Sigmoid colon (tissue), 7 donors: Measurements from ENCODE around the gene THRB. TPM values are rescaled to one million over a fixed set of nuclear protein-coding genes. Genes with fewer than 3 reads are reported as not detected.
A peak's percentile ranks its signal among the peaks of the same experiment; 100 is the strongest.

Source experiments
- DNase-seq: peaks from one replicate; pipeline ENCODE4 v3.0.0-alpha.2; 2019
- H3K27ac ChIP-seq, 4 donors: fragments of 200-600 bp; sonication (generic); one replicate each; pipeline ENCODE4 v1.5.1; 2016 to 2019; ENCODE audit warnings: mild to moderate bottlenecking in 1 of 4
- H3K27me3 ChIP-seq, 3 donors: fragments of 200-600 bp; sonication (generic); one replicate each; pipeline ENCODE4 v1.5.1; 2019; ENCODE audit warnings: mild to moderate bottlenecking in 1 of 3
- H3K36me3 ChIP-seq, 4 donors: fragments of 200-600 bp; sonication (generic); one replicate each; pipeline ENCODE4 v1.5.1; 2016 to 2019
- H3K4me1 ChIP-seq, 4 donors: fragments of 200-600 bp; sonication (generic); one replicate each; pipeline ENCODE4 v1.5.1; 2017 to 2019
- H3K4me3 ChIP-seq, 4 donors: fragments of 200-600 bp; sonication (generic); one replicate each; pipeline ENCODE4 v1.5.1; 2017 to 2019; ENCODE audit warnings: mild to moderate bottlenecking in 2 of 4, moderate library complexity in 1 of 4
- H3K9me3 ChIP-seq, 4 donors: fragments of 200-600 bp in 3 of 4; sonication (generic) in 3 of 4; one replicate each; pipeline versions ENCODE4 v1.5.1 to v1.6.1; 2013 to 2019
- EP300 ChIP-seq, 4 donors: sonication (generic); formaldehyde crosslinking; IDR thresholded peaks; one replicate each; pipeline ENCODE4 v1.6.1; 2017; ENCODE audit warnings: antibody characterized with exemption in 4 of 4
- POLR2A ChIP-seq, 2 donors: fragments of 450-650 bp; IDR thresholded peaks; one replicate each; pipeline ENCODE4 v1.6.1; 2016; ENCODE audit warnings: antibody characterized with exemption in 2 of 2, mild to moderate bottlenecking in 2 of 2, moderate library complexity in 2 of 2
- POLR2AphosphoS5 ChIP-seq, 4 donors: sonication (generic); formaldehyde crosslinking; IDR thresholded peaks; one replicate each; pipeline ENCODE4 v1.6.1; 2017; ENCODE audit warnings: antibody characterized with exemption in 4 of 4
- WGBS, 2 donors: extraction: QIAGEN DNeasy Blood & Tissue Kit; methylation state at CpG; one replicate each; pipeline ENCODE4 v1.1.7; 2013; 5-methylcytosine and 5-hydroxymethylcytosine counted together
- intact Hi-C: fragments of 100-400 bp; cut with DNase I; formaldehyde crosslinking; loops from one replicate; pipeline ENCODE4 v1.15.1; 2023
- polyA plus RNA-seq, 3 donors: library from polyadenylated mRNA; stranded (reverse); fragments of 200-250 nt; gene quantifications; one replicate each; pipeline ENCODE4 v1.2.3, GENCODE V29; 2013
- total RNA-seq, 4 donors: library from RNA; depleted of rRNA; stranded (reverse); fragments of >200 nt; gene quantifications; one replicate each; pipeline ENCODE4 v1.1.0, GENCODE V29; 2016
- TF ChIP-seq, protein P1 (sequence below), 4 experiments: fragments of 450-650 bp in 3 of 4; fragments of 200-600 bp in 1 of 4; IDR thresholded peaks; one replicate each; pipeline ENCODE4 v1.5.1; 2016 to 2019; ENCODE audit warnings: antibody characterized with exemption in 4 of 4, mild to moderate bottlenecking in 3 of 4, moderate library complexity in 2 of 4
- donor health status: healthy with polysubstance abuse.
- donor health status: Bipolar disorder and iron deficiency.
- donor health status: healthy.

THRB gene
- total and polyA plus RNA-seq, 7 donors = 7.2 to 49.5 (median 29.7) TPM

DNA sequence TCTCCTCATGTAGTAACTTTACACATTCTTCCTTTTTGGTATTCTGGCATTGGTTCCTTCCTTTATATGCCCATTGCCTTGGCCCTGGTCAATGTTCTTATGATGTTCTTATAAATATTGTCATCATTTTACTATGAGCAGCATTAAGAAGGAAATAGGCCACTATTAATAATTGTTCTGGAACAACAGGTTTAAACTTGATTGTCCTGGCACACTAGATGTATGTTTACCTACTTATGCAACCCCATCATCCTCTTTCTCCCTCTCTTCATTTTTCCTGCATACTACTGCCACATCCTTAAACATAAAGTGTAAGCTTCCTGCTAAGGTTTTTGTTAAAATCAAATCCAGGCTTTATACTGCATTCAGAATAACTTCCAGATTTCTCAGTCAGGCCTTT is 114.7 kb downstream of the THRB start:
- TF ChIP-seq EP300 (IDR thresholded peaks at IDR 0.05) (no peak), POLR2AphosphoS5 (IDR thresholded peaks at IDR 0.05) (no peak), POLR2A (IDR thresholded peaks at IDR 0.05) (no peak)
- TF ChIP-seq, protein P1, sequence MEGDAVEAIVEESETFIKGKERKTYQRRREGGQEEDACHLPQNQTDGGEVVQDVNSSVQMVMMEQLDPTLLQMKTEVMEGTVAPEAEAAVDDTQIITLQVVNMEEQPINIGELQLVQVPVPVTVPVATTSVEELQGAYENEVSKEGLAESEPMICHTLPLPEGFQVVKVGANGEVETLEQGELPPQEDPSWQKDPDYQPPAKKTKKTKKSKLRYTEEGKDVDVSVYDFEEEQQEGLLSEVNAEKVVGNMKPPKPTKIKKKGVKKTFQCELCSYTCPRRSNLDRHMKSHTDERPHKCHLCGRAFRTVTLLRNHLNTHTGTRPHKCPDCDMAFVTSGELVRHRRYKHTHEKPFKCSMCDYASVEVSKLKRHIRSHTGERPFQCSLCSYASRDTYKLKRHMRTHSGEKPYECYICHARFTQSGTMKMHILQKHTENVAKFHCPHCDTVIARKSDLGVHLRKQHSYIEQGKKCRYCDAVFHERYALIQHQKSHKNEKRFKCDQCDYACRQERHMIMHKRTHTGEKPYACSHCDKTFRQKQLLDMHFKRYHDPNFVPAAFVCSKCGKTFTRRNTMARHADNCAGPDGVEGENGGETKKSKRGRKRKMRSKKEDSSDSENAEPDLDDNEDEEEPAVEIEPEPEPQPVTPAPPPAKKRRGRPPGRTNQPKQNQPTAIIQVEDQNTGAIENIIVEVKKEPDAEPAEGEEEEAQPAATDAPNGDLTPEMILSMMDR (IDR thresholded peaks at IDR 0.05) = no peak
- Histone ChIP-seq H3K4me1 (peaks cover 0 to 66% (median 49%) of the 10 kb centered on the region in 4 donors), H3K9me3 (no peaks in the 10 kb centered on the region), H3K36me3 (no peaks in the 10 kb centered on the region), H3K27me3 (no peaks in the 10 kb centered on the region), H3K4me3 (no peak overlapping the region), H3K27ac (peak overlapping the region in 2 of 4 donors; percentile 21 to 22)
- no peak for DNase-seq
- intact Hi-C loops = loop anchor here (5.0 kb wide), 1 partner anchor 83 kb away; no protein-coding TSS in a partner anchor

DNA sequence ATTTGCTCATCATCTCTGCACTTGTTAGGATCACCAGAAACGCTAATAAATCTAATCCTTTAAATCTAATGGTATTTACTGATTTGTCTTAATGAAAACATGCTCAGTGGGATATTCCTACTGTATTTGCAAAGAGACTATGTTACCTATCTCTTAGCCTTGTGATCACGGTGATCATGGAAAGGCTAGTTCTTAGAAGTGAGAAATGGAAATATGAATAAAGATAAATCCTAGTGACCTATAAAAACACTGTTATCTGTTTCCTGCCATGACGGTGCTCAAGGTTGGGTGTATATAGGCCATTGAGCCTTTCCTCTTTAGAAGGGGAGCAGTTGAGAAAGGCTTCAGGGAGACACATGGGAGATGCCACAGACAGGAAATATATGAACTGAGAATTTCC is 116.3 kb downstream of the THRB start:
- DNase-seq = no peak
- Histone ChIP-seq H3K4me1 (peaks cover 0 to 68% (median 57%) of the 10 kb centered on the region in 4 donors), H3K27ac (peak overlapping the region in 1 of 4 donors; percentile 61), H3K27me3 (no peaks in the 10 kb centered on the region), H3K36me3 (no peaks in the 10 kb centered on the region), H3K9me3 (no peaks in the 10 kb centered on the region), H3K4me3 (no peak overlapping the region)
- WGBS, 2 donors = 68 to 77% methylated on average over 3 of the region's 3 CpGs
- intact Hi-C loops = no loop called here
- TF ChIP-seq POLR2A (IDR thresholded peaks at IDR 0.05) = no peak
- TF ChIP-seq POLR2AphosphoS5 (IDR thresholded peaks at IDR 0.05) = no peak
- TF ChIP-seq EP300 (IDR thresholded peaks at IDR 0.05) = no peak
- TF ChIP-seq, protein P1 (IDR thresholded peaks at IDR 0.05) = no peak

DNA sequence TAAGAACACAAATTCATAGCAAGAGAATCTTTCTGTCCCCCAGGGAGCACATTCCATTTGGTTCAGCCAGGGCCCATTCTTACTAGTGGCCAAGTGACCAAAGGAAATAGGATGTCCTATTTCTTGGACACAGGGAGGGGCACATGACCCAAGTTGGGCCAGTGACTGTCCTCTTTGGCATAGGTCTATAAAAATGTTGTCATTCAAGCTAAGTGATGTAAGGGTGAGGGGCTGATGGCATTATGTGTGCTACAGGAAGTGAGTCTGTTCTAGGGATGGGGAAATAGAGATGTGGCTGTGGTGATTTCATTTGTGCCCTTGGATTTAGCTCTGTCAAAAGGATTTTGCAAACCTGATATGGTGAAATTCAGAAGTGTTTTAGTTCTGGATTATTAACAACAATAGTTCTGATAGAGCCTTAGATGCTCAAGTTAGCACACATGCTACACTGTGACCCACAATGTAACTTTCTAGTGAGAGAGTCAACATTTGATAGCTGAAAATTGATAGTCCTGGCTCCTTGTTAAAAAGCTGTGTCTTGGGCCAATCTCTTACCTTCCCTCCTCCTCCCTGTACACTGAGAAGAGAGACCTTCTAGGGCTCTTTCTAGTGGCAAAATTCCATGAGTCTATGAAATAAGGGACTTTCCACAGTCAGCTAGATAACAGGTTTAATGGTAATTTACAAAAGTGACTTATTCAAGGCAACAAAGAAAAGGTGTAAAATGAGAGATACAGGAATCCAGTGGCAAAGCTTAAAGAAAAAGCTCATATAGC is 117.2 kb downstream of the THRB start:
- H3K4me3 ChIP-seq = no peak overlapping the region
- H3K36me3 ChIP-seq = no peaks in the 10 kb centered on the region
- H3K4me1 ChIP-seq = peaks cover 0 to 75% (median 63%) of the 10 kb centered on the region in 4 donors
- H3K27ac ChIP-seq = peak overlapping the region; percentile 14 to 61 (median 37)
- no peaks in the 10 kb centered on the region for H3K9me3 ChIP-seq
- TF ChIP-seq POLR2AphosphoS5 (IDR thresholded peaks at IDR 0.05) = no peak
- TF ChIP-seq POLR2A (IDR thresholded peaks at IDR 0.05) = no peak
- TF ChIP-seq, protein P1 (IDR thresholded peaks at IDR 0.05) = no peak
- TF ChIP-seq EP300 (IDR thresholded peaks at IDR 0.05) = no peak
- no peaks in the 10 kb centered on the region for H3K27me3 ChIP-seq
- intact Hi-C loops = no loop called here
- DNase-seq = peak; percentile 64

DNA sequence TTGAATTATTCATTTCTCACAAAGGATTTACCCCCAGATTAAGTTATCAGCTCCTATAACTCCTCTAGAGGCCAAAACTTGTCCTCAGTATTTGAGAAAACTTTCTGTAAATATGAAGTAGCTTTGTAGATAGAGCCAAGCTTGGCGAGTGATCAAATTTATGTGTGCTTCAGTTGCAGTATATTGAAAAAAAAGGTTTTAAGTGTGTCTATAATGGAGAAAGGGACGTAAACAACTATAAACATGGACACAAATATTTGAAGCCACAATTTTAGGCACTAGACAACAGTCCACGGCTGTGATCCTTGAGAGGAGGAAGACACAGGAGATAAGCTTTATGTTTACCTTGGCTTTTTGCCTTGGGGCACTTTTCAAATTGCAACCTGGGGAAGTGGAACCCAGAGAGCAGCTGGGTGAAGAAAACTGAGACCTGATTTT is 118.7 kb downstream of the THRB start:
- H3K9me3 ChIP-seq = no peaks in the 10 kb centered on the region
- H3K4me3 ChIP-seq = no peak overlapping the region
- H3K36me3 ChIP-seq = no peaks in the 10 kb centered on the region
- TF ChIP-seq EP300 (IDR thresholded peaks at IDR 0.05) (no peak), POLR2AphosphoS5 (IDR thresholded peaks at IDR 0.05) (no peak)
- TF ChIP-seq, protein P1 (IDR thresholded peaks at IDR 0.05) = no peak
- intact Hi-C loops = no loop called here
- peaks cover 0 to 63% (median 56%) of the 10 kb centered on the region in 4 donors for H3K4me1 ChIP-seq
- no peak for DNase-seq
- H3K27me3 ChIP-seq = no peaks in the 10 kb centered on the region
- peak overlapping the region; percentile 29 to 61 (median 40) for H3K27ac ChIP-seq
- WGBS, 2 donors = 12 to 61% methylated on average over 3 of the region's 3 CpGs
